KBM-7 (cell line): ENCODE measurements around the gene ZNF414.
A peak's percentile ranks its signal among the peaks of the same experiment; 100 is the strongest.
"Not testable (repeated sequence)": the region's sequence is repeated elsewhere in the genome, so short reads cannot be mapped to it uniquely, and the experiment has no call there.

ENCODE experiments used
- DNase-seq: peaks from one replicate; pipeline ENCODE4 v3.0.0-alpha.2; 2015
- in situ Hi-C: fragments of 300-500 bp; cut with MboI; formaldehyde crosslinking; loops from 2 replicates; pipeline ENCODE4 v1.14.3; 2020; ENCODE audit warnings: low sequenced_read_pairs, low pct_unique_long_range_greater_than_20kb, mixed read lengths

The ZNF414 gene

GRCh38 chr19:8525401-8525684 lies 11.4 kb upstream of the ZNF414 start:
- in situ Hi-C loops = no loop called here

GRCh38 chr19:8519388-8519787 lies 5.4 kb upstream of the ZNF414 start:
- in situ Hi-C loops = no loop called here
- DNase-seq = no peak

More at GRCh38 chr19:8525401-8525684, 11.4 kb upstream of the ZNF414 start:
- no peak for DNase-seq

DNA sequence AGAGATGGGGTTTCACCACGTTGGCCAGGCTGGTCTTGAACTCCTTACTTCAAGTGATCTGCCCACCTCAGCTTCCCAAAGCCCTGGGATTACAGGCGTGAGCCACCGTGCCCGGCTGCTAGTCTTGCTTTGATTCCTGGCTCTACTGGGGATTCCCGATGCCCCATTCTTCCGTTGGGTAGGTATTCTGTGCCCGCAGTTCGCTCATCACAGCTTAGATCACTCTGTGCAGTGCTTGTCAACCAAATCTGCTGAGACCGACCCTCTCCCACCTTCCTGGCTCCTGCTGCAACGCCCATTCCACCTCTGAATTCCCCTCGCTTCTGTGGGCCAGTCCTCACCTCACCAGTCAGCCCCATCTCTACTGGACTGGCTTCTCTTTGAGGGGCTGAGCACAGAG lies 4.6 kb upstream of the ZNF414 start:
- in situ Hi-C loops = no loop called here
- DNase-seq = no peak

DNA sequence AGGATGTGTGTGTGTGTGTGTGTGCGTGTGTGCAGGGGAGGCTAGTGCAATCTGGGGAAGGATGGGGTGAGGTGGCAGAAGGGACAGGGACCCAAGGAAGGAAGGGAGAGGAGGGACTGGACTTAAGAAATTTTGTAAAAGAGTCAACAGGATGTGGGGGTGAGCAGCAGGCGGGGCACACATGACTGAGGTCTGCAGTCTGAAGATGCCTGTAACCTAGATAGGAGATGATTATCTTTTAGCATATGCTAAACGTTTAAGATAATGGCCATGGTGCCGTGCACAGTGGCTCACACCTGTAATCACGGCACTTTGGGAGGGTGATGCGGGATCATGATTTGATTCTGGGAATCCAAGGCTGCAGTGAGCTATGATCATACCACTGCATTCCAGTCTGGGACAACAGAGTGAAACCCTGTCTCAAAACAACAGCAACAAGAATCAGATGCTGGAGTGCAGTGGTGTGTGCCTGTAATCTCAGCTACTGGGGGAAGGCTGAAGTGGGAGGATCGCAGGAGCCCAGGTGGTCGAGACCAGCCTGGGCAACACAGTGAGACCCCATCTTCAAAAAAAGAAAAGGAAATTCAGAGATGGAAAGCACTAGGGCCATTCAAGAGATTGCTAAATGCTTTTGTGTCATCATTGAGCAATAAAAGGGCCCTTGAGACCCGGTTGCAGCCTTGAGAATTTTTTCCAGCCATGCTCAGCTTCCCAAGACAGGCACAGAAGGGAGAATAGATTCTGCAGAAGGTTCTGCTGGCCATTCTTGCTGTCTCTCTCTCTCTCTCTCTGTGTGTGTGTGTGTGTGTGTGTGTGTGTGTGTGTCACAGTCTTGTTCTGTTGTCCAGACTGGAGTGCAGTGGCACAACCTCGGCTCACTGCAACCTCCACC lies 3.8 kb upstream of the ZNF414 start:
- in situ Hi-C loops = no loop called here
- DNase-seq = peak; percentile 88

DNA sequence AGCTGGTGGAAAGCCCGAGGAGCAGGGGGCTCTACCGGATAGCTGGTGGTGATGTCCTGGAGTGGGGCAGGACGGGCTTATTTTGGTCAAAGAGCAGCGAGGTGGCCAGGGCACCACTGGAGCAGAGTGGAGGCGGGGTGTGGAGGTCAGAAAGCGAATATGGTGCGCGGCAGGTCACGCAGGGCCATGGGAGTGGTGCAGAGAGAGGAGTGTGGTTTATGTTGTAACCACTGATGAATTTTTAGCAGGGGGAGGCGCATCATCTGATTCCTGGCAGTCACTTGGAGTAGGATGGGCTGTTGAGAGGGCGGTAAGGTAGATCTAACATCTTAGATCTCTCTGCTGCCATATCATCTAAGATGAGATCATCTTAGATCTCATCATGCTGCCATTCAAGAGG lies 1.4 kb upstream of the ZNF414 start:
- peak; percentile 91 for DNase-seq
- in situ Hi-C loops = no loop called here

- in situ Hi-C loops, DNase-seq: not testable (repeated sequence)
Measured at GRCh38 chr19:8514505-8515009, 590 bp upstream of the ZNF414 start.

- no peak for DNase-seq
- in situ Hi-C loops = no loop called here
Measured at GRCh38 chr19:8513036-8513686, 806 bp downstream of the ZNF414 start.

GRCh38 chr19:8512115-8512967 lies 1.6 kb downstream of the ZNF414 start:
- DNase-seq = peak; percentile 66

GRCh38 chr19:8511573-8512101 lies 2.3 kb downstream of the ZNF414 start:
- DNase-seq = no peak
- in situ Hi-C loops = no loop called here

More at GRCh38 chr19:8512115-8512967, 1.6 kb downstream of the ZNF414 start:
- in situ Hi-C loops = no loop called here

GRCh38 chr19:8510589-8511115 lies 3.3 kb downstream of the ZNF414 start:
- DNase-seq = no peak
- in situ Hi-C loops = no loop called here

DNA sequence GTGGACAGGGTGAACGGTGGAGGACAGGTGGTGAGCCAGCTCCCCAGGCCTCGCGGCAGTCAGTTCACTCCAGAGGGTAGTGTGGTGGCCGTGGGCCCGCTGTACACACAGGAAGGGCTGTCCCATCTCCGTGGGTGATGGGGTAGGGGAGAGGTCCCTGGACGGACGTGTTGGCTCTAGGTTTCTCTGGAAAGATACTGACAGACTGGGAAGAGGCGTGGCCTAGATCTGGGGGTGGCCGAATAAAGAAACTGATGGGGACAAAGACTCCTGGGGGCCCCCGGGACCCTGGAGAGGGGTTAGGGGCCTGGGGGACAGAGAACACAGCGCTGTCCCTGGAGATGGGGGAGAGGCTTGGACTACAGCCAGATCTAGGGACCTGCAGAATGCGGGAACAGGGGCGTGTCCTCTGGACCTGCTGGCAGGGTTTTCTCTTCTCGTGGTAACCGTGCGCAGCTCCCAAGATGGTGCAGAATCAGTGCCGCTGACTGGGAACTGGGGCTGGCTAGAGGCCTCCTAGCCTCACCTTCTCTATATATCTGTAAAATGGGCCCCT lies 7.5 kb downstream of the ZNF414 start:
- in situ Hi-C loops = no loop called here
- DNase-seq = no peak

DNA sequence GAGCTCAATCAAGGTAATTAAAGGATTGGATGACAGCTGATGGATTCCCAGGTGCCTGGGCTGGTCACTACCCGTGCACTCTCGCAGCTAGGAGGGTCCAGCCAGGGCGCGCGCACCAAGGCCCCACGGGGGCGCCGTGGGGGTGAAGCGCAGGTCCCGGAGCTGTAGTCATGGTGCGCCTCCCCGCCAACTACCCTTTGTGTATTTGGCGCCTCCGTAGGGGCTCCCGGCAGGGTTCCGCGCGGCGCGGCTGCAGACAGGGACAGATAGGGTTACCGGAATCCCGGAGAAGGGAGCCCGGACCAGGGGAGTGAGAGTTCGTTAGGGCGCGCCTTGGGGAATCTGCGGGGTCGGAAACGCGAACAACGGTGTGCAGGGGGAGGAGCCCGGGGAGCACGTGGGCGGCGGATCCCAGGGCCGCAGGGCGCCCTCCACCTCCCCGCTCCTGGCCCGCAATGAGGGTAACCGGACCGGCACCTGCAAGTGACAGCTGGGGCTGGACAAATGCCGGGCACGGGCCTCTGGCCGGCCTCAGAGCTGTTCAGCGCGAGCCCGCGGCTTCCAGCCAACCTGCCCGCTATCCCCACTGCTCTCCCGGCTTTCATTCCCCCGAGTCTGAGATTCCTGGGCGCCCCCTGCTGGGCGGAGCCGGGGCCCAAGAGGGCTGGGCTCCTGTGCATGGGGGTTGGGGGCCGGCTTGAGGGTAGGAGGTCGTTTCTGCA lies 8.1 kb downstream of the ZNF414 start:
- in situ Hi-C loops = no loop called here
- peak; percentile 85 for DNase-seq

- in situ Hi-C loops = no loop called here
- DNase-seq = no peak
Measured at GRCh38 chr19:8504919-8505318, 9.0 kb downstream of the ZNF414 start.

DNA sequence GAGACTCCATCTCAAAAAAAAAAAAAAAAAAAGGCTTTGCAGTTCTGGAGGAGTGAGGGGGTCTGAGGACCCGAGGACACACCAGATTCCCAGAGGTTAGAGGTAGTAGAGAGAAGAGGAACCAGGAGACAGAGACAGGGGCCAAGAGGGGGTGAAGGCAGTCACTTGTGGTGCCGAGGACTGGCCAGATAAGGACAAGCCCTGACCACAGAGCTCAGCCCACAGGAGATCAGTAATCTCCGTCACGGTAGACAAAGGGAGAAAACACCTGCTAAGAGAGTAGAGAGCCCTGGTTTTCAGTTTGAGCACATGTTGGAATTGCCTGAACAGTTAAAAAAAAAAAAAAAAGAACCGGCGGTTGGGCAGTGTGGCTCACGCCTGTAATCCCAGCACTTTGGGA lies 9.8 kb downstream of the ZNF414 start:
- peak; percentile 93 for DNase-seq
- in situ Hi-C loops = no loop called here

GRCh38 chr19:8503510-8503909 lies 10.5 kb downstream of the ZNF414 start:
- in situ Hi-C loops = no loop called here
- no peak for DNase-seq

GRCh38 chr19:8501981-8502380 lies 12.0 kb downstream of the ZNF414 start:
- in situ Hi-C loops = no loop called here
- no peak for DNase-seq

- in situ Hi-C loops = no loop called here
- peak; percentile 29 for DNase-seq
Measured at GRCh38 chr19:8501516-8501915, 12.5 kb downstream of the ZNF414 start.

GRCh38 chr19:8500158-8500557 lies 13.8 kb downstream of the ZNF414 start:
- in situ Hi-C loops = no loop called here
- DNase-seq = peak; percentile 99
